GM19324 (cell line): ENCODE measurements around the gene BIRC7.

ENCODE experiments used
- ATAC-seq: cut with Tn5 transposase; IDR thresholded peaks from one replicate; pipeline ENCODE4 v1.9.1; 2021; ENCODE audit warnings: mild to moderate bottlenecking, moderate library complexity; ENCODE audit not compliant: unreplicated experiment, low FRiP score

Gene BIRC7

GRCh38 chr20:63223121-63223825 is 12.4 kb upstream of the BIRC7 start:
- ATAC-seq: no peak

DNA sequence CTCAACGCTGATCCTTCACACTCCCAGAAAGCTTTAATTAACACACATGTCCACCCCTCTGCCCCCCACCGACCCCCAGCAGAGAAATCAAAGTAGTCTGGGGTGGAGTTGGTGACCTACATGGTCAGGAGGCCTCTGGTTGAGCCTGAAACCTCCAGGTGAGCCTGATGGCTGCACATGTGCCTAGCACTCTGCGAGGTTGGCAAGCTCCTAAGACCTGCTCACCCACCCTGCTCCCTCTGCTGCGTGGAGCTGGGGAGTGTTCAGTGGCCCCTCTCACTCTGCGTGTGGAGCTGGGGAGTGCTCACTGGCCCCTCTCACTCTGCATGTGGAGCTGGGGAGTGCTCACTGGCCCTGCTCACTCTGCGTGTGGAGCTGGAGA is 11.9 kb upstream of the BIRC7 start:
- no peak for ATAC-seq

GRCh38 chr20:63224412-63225081 is 11.2 kb upstream of the BIRC7 start:
- ATAC-seq: no peak

- ATAC-seq: no peak
Observed at GRCh38 chr20:63225082-63225454, 10.6 kb upstream of the BIRC7 start.

GRCh38 chr20:63226042-63226943 is 9.4 kb upstream of the BIRC7 start:
- ATAC-seq: no peak

DNA sequence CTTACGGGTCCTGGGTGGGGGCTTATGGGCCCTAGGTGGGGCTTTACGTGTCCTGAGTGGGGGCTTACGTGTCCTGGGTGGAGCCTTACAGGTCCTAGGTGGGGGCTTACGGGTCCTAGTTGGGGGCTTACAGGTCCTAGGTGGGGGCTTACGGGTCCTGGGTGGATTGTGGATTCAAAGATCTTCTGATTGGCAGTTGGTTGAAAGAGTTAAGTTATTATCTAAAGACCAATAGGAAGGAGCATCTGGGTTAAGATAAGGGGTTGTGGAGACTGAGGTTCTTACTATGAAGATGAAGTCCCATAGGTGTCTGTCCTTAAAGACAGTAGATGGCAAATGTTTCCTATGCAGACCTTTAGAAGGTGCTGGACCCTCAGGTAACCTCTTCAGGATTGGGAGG is 8.4 kb upstream of the BIRC7 start:
- ATAC-seq: no peak

DNA sequence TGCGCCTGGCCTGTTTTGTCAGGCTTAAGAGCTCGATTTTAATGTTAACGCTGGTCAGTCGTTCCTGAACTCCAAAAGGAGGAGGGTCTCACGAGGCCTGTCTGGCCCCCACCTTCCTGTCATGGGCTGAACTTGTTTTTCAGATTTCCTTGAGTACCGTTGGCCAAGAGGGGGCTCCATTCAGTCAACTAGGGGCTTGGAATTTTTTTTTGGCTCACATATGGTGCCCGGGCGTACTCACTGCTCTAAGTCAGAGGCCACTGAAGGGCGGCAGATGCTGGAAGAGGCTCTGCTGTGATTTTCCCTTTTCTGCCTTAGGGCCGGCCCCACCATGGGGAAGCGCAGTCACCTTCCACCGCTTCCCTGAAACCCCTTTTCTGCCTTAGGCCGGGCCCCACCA is 6.9 kb upstream of the BIRC7 start:
- ATAC-seq: no peak

GRCh38 chr20:63230800-63231268 is 4.9 kb upstream of the BIRC7 start:
- no peak for ATAC-seq

GRCh38 chr20:63232235-63233060 is 3.3 kb upstream of the BIRC7 start:
- no peak for ATAC-seq

- ATAC-seq: no peak
Observed at GRCh38 chr20:63233061-63233344, 2.7 kb upstream of the BIRC7 start.

DNA sequence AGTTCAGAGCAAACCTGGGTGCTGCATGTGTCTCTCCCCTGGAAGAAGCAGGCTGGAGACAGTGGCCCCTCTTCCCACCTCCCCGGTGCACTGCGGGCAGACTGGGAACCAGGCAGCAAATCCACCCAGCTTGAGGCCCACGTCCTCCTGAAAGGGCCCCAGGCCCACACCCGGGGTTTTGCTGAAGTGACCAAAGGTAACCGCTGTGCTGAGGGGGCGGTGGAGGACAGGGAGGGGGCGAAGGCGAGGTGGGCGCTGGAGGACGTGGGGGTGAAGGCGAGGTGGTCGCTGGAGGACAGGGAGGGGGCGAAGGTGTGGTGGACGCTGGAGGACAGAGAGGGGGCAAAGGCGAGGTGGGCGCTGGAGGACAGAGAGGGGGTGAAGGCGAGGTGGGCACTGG is 1.8 kb upstream of the BIRC7 start:
- ATAC-seq: no peak

- no peak for ATAC-seq
Observed at GRCh38 chr20:63234693-63235398, 859 bp upstream of the BIRC7 start.

DNA sequence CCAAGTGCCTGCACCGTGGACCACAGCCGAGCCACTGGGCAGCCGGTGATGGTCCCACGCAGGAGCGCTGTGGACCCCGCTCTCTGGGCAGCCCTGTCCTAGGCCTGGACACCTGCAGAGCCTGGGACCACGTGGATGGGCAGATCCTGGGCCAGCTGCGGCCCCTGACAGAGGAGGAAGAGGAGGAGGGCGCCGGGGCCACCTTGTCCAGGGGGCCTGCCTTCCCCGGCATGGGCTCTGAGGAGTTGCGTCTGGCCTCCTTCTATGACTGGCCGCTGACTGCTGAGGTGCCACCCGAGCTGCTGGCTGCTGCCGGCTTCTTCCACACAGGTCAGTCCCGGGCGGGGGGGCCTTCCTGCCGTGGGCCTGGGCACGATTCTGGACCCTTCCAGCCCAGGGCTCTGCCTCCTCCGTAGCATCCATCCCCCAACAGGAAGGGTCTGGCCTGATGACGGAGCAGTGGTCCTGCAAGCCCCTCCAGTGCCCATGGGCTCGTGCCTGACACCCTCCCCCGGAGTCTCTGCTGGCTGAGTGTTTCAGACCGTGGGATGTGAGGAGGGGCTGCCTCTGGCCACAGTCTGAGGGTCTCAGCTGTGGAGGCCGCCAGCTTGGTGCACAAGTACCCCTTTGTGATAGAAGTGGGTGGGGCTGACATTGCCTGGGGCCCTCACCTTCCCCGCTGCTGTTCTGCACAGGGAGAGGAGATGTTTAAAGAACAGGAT is 572 bp downstream of the BIRC7 start:
- no peak for ATAC-seq

DNA sequence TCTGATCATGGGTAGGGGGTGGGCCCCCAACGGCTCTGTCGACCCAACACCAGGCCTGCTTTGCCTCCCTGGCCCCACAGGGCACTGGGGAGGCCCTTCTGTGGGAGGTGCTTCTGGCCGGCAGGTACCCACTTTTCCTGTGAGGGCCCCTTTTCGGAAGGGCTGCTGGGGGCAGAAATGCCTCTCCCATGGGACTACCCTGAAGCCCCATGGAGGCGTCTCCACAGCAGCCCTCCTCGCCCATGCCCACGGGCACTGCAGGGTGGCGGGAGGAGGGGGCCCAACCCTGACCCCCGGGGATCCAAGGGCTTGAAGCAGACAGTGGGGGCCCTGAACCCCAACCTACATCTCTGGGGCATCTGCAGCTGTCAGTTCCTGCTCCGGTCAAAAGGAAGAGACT is 2.3 kb downstream of the BIRC7 start:
- ATAC-seq: no peak

- ATAC-seq: no peak
Observed at GRCh38 chr20:63238514-63239125, 2.9 kb downstream of the BIRC7 start.

GRCh38 chr20:63239431-63239830 is 3.7 kb downstream of the BIRC7 start:
- no peak for ATAC-seq

- no peak for ATAC-seq
Observed at GRCh38 chr20:63240004-63240403, 4.3 kb downstream of the BIRC7 start.

GRCh38 chr20:63241272-63241671 is 5.6 kb downstream of the BIRC7 start:
- ATAC-seq: no peak

- no peak for ATAC-seq
Observed at GRCh38 chr20:63242736-63243135, 7.0 kb downstream of the BIRC7 start.
